Measurements from ENCODE around the gene ASB13. TPM values are rescaled to one million over a fixed set of nuclear protein-coding genes. Genes with fewer than 3 reads are reported as not detected.
A peak's percentile ranks its signal among the peaks of the same experiment; 100 is the strongest.

The ASB13 gene
- total and polyA plus RNA-seq, 2 of the 13 experiments (the other 11 are each of a cell fraction or from before 2014, with no cell fraction given): 9.3 to 15.4 TPM

DNA sequence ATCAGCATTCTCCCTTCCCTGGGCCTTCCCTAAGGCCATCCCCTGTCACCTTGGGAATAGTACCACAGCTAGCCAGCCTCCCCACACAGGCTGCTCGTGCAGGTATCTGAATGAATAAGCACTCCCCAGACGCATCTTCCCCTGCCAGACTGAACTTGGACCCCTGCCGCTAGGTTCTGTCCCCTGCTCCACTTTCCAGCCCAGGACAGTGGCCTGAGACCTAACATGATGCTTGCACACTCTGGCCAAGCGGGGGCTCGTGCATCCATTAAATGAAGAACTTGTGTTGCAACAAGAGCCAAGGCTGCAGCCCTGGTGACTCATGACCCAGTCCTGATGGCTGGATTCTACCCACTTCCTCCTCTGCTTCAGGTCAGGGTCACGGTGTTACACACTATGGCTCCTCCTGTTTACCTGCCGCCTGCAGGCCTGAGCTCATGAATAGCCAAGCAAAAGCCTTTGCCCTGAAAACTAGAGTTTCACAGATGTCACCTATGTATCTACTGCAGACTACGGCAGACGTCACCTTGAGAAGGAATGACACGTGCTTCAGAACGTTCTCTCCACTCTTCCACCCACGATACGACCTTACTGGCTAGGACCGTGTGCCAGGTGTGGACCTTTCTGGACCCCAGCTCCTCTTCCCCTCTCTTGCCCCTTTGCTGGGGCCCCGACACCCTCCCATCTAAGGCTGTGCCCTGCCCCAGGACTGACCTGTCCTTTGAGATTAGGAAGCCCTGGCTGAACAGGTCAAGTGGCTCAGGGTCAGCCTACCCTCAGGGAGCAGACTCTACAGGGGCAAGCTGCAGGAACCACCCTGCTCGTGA is 6.5 kb downstream of the ASB13 start (continued):
- TF ChIP-seq, protein P1, sequence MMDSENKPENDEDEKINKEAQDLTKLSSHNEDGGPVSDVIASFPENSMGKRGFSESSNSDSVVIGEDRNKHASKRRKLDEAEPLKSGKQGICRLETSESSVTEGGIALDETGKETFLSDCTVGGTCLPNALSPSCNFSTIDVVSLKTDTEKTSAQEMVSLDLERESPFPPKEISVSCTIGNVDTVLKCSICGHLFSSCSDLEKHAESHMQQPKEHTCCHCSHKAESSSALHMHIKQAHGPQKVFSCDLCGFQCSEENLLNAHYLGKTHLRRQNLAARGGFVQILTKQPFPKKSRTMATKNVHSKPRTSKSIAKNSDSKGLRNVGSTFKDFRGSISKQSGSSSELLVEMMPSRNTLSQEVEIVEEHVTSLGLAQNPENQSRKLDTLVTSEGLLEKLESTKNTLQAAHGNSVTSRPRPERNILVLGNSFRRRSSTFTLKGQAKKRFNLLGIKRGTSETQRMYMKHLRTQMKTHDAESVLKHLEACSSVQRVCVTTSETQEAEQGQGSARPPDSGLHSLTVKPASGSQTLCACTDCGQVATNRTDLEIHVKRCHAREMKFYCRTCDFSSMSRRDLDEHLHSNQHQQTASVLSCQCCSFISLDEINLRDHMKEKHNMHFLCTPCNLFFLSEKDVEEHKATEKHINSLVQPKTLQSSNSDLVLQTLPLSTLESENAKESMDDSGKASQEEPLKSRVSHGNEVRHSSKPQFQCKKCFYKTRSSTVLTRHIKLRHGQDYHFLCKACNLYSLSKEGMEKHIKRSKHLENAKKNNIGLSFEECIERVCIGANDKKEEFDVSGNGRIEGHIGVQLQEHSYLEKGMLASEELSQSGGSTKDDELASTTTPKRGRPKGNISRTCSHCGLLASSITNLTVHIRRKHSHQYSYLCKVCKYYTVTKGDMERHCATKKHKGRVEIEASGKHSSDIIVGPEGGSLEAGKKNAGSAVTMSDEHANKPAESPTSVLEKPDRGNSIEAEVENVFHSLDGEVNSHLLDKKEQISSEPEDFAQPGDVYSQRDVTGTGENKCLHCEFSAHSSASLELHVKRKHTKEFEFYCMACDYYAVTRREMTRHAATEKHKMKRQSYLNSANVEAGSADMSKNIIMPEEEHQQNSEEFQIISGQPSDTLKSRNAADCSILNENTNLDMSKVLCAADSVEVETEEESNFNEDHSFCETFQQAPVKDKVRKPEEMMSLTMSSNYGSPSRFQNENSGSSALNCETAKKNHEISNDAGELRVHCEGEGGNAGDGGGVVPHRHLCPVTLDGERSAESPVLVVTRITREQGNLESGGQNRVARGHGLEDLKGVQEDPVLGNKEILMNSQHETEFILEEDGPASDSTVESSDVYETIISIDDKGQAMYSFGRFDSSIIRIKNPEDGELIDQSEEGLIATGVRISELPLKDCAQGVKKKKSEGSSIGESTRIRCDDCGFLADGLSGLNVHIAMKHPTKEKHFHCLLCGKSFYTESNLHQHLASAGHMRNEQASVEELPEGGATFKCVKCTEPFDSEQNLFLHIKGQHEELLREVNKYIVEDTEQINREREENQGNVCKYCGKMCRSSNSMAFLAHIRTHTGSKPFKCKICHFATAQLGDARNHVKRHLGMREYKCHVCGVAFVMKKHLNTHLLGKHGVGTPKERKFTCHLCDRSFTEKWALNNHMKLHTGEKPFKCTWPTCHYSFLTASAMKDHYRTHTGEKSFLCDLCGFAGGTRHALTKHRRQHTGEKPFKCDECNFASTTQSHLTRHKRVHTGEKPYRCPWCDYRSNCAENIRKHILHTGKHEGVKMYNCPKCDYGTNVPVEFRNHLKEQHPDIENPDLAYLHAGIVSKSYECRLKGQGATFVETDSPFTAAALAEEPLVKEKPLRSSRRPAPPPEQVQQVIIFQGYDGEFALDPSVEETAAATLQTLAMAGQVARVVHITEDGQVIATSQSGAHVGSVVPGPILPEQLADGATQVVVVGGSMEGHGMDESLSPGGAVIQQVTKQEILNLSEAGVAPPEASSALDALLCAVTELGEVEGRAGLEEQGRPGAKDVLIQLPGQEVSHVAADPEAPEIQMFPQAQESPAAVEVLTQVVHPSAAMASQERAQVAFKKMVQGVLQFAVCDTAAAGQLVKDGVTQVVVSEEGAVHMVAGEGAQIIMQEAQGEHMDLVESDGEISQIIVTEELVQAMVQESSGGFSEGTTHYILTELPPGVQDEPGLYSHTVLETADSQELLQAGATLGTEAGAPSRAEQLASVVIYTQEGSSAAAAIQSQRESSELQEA (CRISPR knock-in tag; IDR thresholded peaks at IDR 0.05; ENCODE audit: not compliant biosample characterization): no peak
- TF ChIP-seq ZMYM2 (CRISPR knock-in tag; IDR thresholded peaks at IDR 0.05) (peak; percentile 89), ZNF431 (CRISPR knock-in tag; IDR thresholded peaks at IDR 0.05; ENCODE audit: borderline replicate concordance, low read depth) (0 out of 2 replicates have a peak, but pooled peaks have one; percentile 63), JARID2 (CRISPR knock-in tag; IDR thresholded peaks at IDR 0.05; ENCODE audit: insufficient replicate concordance) (no peak), PRPF4 (IDR thresholded peaks at IDR 0.05; ENCODE audit: low read depth, low read length, poor library complexity, severe bottlenecking) (no peak), ARNTL (CRISPR knock-in tag; IDR thresholded peaks at IDR 0.05) (peak; percentile 72), ARID2 (CRISPR knock-in tag; IDR thresholded peaks at IDR 0.05; ENCODE audit: borderline replicate concordance) (no peak), ZNF260 (CRISPR knock-in tag; IDR thresholded peaks at IDR 0.05; ENCODE audit: borderline replicate concordance, low read depth) (no peak), SALL1 (CRISPR knock-in tag; IDR thresholded peaks at IDR 0.05) (peak; percentile 63), CREB1 (IDR thresholded peaks at IDR 0.05) (peak; percentile 78), CREB1 (CRISPR knock-in tag; IDR thresholded peaks at IDR 0.05) (no peak), ZNF782 (CRISPR knock-in tag; IDR thresholded peaks at IDR 0.05; ENCODE audit: borderline replicate concordance) (peak; percentile 18; the same call in 1 of the 2 replicates), PCBP1 (IDR thresholded peaks at IDR 0.05; ENCODE audit: borderline replicate concordance, low read depth, low read length) (no peak), ZC3H4 (CRISPR knock-in tag; IDR thresholded peaks at IDR 0.05; ENCODE audit: borderline replicate concordance) (no peak), ZBED4 (CRISPR knock-in tag; IDR thresholded peaks at IDR 0.05; ENCODE audit: borderline replicate concordance) (peak; percentile 80; the same call in 1 of the 2 replicates), ZNF672 (CRISPR knock-in tag; IDR thresholded peaks at IDR 0.05) (no peak)
